OCI-LY3 (cell line): ENCODE data around the gene PTPRN2.
"Not testable (repeated sequence)": the region's sequence is repeated elsewhere in the genome, so short reads cannot be mapped to it uniquely, and the experiment has no call there.

ENCODE experiments used
- H2AFZ ChIP-seq: fragments of 200-600, 300-600 bp; shearing (Covaris generic); 2 replicates; pipeline ENCODE4 v1.6.0; 2014; ENCODE audit warnings: antibody characterized with exemption, low read depth, low read length
- H3K27ac ChIP-seq: fragments of 200-600, 300-600 bp; sonication (generic); 2 replicates; pipeline ENCODE4 v1.5.1; 2014; ENCODE audit warnings: mild to moderate bottlenecking, low read length, moderate library complexity, mixed read lengths
- H3K27me3 ChIP-seq: fragments of 200-600, 300-600 bp; sonication (generic); 2 replicates; pipeline ENCODE4 v1.6.1; 2014; ENCODE audit warnings: low read depth, low read length, mixed read lengths
- H3K36me3 ChIP-seq: fragments of 200-600, 300-600 bp; sonication (generic); replicated peaks from 2 replicates; pipeline ENCODE3; 2014; ENCODE audit warnings: low read depth, low read length, mixed read lengths
- H3K4me1 ChIP-seq: fragments of 300-600, 200-600 bp; sonication (generic); 2 replicates; pipeline ENCODE4 v1.6.1; 2014; ENCODE audit warnings: low read length, mixed read lengths
- H3K4me2 ChIP-seq: fragments of 200-600, 300-600 bp; sonication (generic); 2 replicates; pipeline ENCODE4 v1.6.1; 2014; ENCODE audit warnings: low read length, mixed read lengths
- H3K4me3 ChIP-seq: fragments of 300-600, 200-600 bp; sonication (generic); 2 replicates; pipeline ENCODE4 v1.5.1; 2014; ENCODE audit warnings: antibody characterized with exemption, mild to moderate bottlenecking, low read length, moderate library complexity
- H3K79me2 ChIP-seq: fragments of 300-600, 200-600 bp; shearing (Covaris generic); 2 replicates; pipeline ENCODE4 v1.6.1; 2014; ENCODE audit warnings: mild to moderate bottlenecking, low read length, mixed read lengths
- H3K9ac ChIP-seq: fragments of 300-600, 200-600 bp; shearing (Covaris generic); 2 replicates; pipeline ENCODE4 v1.6.0; 2014; ENCODE audit warnings: mild to moderate bottlenecking, low read length, moderate library complexity
- H3K9me3 ChIP-seq: fragments of 200-600, 300-600 bp; shearing (Covaris generic); 2 replicates; pipeline ENCODE4 v1.6.1; 2014; ENCODE audit warnings: low read length, mixed read lengths; ENCODE audit not compliant: insufficient read depth
- H4K20me1 ChIP-seq: fragments of 200-600, 300-600 bp; sonication (generic); 2 replicates; pipeline ENCODE4 v1.6.1; 2016; ENCODE audit warnings: low read length, mixed read lengths; ENCODE audit not compliant: insufficient read depth
- CTCF ChIP-seq: fragments of 200-600, 300-600 bp; sonication (generic); IDR thresholded peaks from 2 replicates; pipeline ENCODE4 v1.5.1; 2014; ENCODE audit warnings: antibody characterized with exemption, low read length, low read depth
- EZH2phosphoT487 ChIP-seq: fragments of 200-600 bp; shearing (Covaris generic); IDR thresholded peaks from 2 replicates; pipeline ENCODE4 v1.6.1; 2018; ENCODE audit warnings: antibody characterized with exemption, mixed run types, low read depth

Gene PTPRN2

GRCh38 chr7:158525648-158526484, 61.8 kb downstream of the PTPRN2 start:
- no peaks in the 10 kb centered on the region for H3K79me2 ChIP-seq
- no peak overlapping the region for H3K27ac ChIP-seq
- no peak overlapping the region for H3K4me3 ChIP-seq
- no peak overlapping the region for H3K9ac ChIP-seq
- H3K27me3 ChIP-seq: no peaks in the 10 kb centered on the region
- H3K9me3 ChIP-seq: no peaks in the 10 kb centered on the region
- TF ChIP-seq EZH2phosphoT487 (no peak), CTCF (no peak)
- H3K36me3 ChIP-seq: no peaks in the 10 kb centered on the region
- no peaks in the 10 kb centered on the region for H3K4me1 ChIP-seq
- no peak overlapping the region for H3K4me2 ChIP-seq
- no peak overlapping the region for H2AFZ ChIP-seq
- no peaks in the 10 kb centered on the region for H4K20me1 ChIP-seq

GRCh38 chr7:158524749-158525635, 62.6 kb downstream of the PTPRN2 start:
- Histone ChIP-seq H3K4me3 (no peak overlapping the region), H3K27me3 (peaks cover under 1% of the 10 kb centered on the region; the same call in 1 of the 2 replicates), H3K27ac (no peak overlapping the region), H3K9me3 (no peaks in the 10 kb centered on the region), H2AFZ (no peak overlapping the region), H3K9ac (no peak overlapping the region), H3K79me2 (no peaks in the 10 kb centered on the region), H3K4me2 (no peak overlapping the region), H4K20me1 (no peaks in the 10 kb centered on the region), H3K4me1 (no peaks in the 10 kb centered on the region), H3K36me3 (no peaks in the 10 kb centered on the region)
- TF ChIP-seq CTCF (no peak), EZH2phosphoT487 (no peak)

GRCh38 chr7:158524286-158524685, 63.3 kb downstream of the PTPRN2 start:
- not testable (repeated sequence) for H4K20me1 ChIP-seq, H2AFZ ChIP-seq, H3K27ac ChIP-seq, H3K9me3 ChIP-seq, H3K4me3 ChIP-seq, H3K4me1 ChIP-seq, H3K79me2 ChIP-seq, H3K27me3 ChIP-seq, H3K36me3 ChIP-seq, H3K4me2 ChIP-seq, H3K9ac ChIP-seq

GRCh38 chr7:158523877-158524276, 63.7 kb downstream of the PTPRN2 start:
- not testable (repeated sequence) for H4K20me1 ChIP-seq, H3K36me3 ChIP-seq, H3K4me1 ChIP-seq, H3K9ac ChIP-seq, H2AFZ ChIP-seq, H3K4me2 ChIP-seq, H3K4me3 ChIP-seq, H3K9me3 ChIP-seq, H3K79me2 ChIP-seq, H3K27ac ChIP-seq, H3K27me3 ChIP-seq

- H2AFZ ChIP-seq, H3K27me3 ChIP-seq, H3K9ac ChIP-seq, H3K79me2 ChIP-seq, H3K4me3 ChIP-seq, H3K4me1 ChIP-seq, H4K20me1 ChIP-seq, H3K4me2 ChIP-seq, H3K36me3 ChIP-seq, H3K9me3 ChIP-seq, H3K27ac ChIP-seq: not testable (repeated sequence)
Observed at GRCh38 chr7:158523165-158523856, 64.3 kb downstream of the PTPRN2 start.

- not testable (repeated sequence) for H3K4me2 ChIP-seq, H3K79me2 ChIP-seq, H3K36me3 ChIP-seq, H2AFZ ChIP-seq, H3K27me3 ChIP-seq, H3K27ac ChIP-seq, H3K4me1 ChIP-seq, H3K4me3 ChIP-seq, H3K9me3 ChIP-seq, H3K9ac ChIP-seq, H4K20me1 ChIP-seq
Observed at GRCh38 chr7:158521795-158522194, 65.8 kb downstream of the PTPRN2 start.
